Parathyroid adenoma (tissue), 2 donors: ENCODE data around the gene CD151.

ENCODE experiments used
- H2AFZ ChIP-seq: fragments of 300-600 bp; sonication (generic); one replicate; pipeline ENCODE4 v1.7.0; 2017; ENCODE audit warnings: antibody characterized with exemption, mild to moderate bottlenecking
- H3K27ac ChIP-seq: fragments of 300-600 bp; sonication (generic); one replicate; pipeline ENCODE4 v1.7.0; 2017
- H3K27me3 ChIP-seq: fragments of 300-600 bp; sonication (generic); one replicate; pipeline ENCODE4 v1.7.0; 2017; ENCODE audit warnings: low read length; ENCODE audit not compliant: control insufficient read depth, insufficient read depth
- H3K36me3 ChIP-seq: fragments of 300-600 bp; sonication (generic); one replicate; pipeline ENCODE4 v1.7.0; 2017; ENCODE audit warnings: low read length; ENCODE audit not compliant: control insufficient read depth, insufficient read depth
- H3K4me1 ChIP-seq: fragments of 300-600 bp; sonication (generic); one replicate; pipeline ENCODE4 v1.7.0; 2017; ENCODE audit warnings: control low read depth
- H3K4me2 ChIP-seq: fragments of 300-600 bp; sonication (generic); one replicate; pipeline ENCODE4 v1.7.0; 2017; ENCODE audit warnings: low read length
- H3K4me3 ChIP-seq: fragments of 300-600 bp; sonication (generic); one replicate; pipeline ENCODE4 v1.7.0; 2017; ENCODE audit warnings: low read depth, low read length
- H3K79me2 ChIP-seq: fragments of 300-600 bp; sonication (generic); one replicate; pipeline ENCODE4 v1.7.0; 2017; ENCODE audit warnings: control low read depth
- H3K9ac ChIP-seq: fragments of 300-600 bp; sonication (generic); one replicate; pipeline ENCODE4 v1.7.0; 2017; ENCODE audit warnings: mild to moderate bottlenecking
- H3K9me3 ChIP-seq: fragments of 300-600 bp; sonication (generic); one replicate; pipeline ENCODE4 v1.7.0; 2017; ENCODE audit warnings: low read length; ENCODE audit not compliant: control insufficient read depth
- CTCF ChIP-seq: fragments of 300-600 bp; sonication (generic); IDR thresholded peaks from one replicate; pipeline ENCODE4 v1.7.0; 2017; ENCODE audit warnings: antibody characterized with exemption, mild to moderate bottlenecking
- donor health status: primary hyperparathyroidism.

CD151 gene

GRCh38 chr11:831961-832528 is 707 bp upstream of the CD151 start:
- Histone ChIP-seq H3K4me3 (peak overlapping the region; percentile 20), H3K27ac (no peak overlapping the region), H3K9me3 (no peaks in the 10 kb centered on the region), H2AFZ (peak overlapping the region; percentile 68), H3K4me2 (peak overlapping the region; percentile 21), H3K36me3 (no peaks in the 10 kb centered on the region), H3K79me2 (no peaks in the 10 kb centered on the region), H3K27me3 (no peaks in the 10 kb centered on the region), H3K9ac (no peak overlapping the region), H3K4me1 (peaks cover 2% of the 10 kb centered on the region)
- no peak for TF ChIP-seq CTCF

DNA sequence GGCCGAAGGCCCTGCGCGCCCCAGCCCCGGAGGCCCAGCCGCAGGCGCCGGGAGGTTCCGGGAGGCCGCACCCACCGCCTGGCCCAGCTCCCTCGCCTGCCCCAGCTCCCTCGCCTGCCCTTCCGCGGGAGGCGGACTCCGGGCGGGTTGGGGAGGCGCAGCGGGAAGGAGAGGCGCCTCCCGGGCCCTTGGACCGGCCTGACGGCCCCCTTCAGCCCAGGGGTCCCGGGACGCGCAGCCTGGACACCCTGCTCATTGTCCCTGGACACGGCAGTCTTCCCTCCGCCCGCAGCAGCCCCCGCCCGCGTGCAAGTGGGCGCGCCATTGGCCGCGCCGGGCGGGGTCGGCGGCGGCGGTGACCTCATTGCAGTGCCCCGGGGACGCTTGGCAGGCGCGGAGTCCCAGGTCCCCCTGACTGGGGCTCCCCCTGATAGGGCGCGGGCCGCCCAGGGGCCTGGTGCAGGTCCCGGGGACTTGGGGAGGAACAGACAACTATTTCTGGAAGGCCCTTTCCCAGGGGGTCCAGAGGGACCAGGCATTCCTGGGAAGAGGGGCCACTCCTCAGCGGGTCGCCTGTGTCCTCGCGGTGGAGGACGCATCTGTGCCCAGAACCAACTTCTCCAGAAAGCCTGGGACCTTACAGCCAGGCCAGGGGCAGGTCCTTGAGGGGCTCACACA is 501 bp downstream of the CD151 start:
- H3K4me1 ChIP-seq: peaks cover 2% of the 10 kb centered on the region
- peak overlapping the region; percentile 45 for H2AFZ ChIP-seq
- TF ChIP-seq CTCF: no peak
- peak overlapping the region; percentile 54 for H3K4me3 ChIP-seq
- no peaks in the 10 kb centered on the region for H3K9me3 ChIP-seq
- no peak overlapping the region for H3K9ac ChIP-seq
- H3K27me3 ChIP-seq: no peaks in the 10 kb centered on the region
- no peaks in the 10 kb centered on the region for H3K79me2 ChIP-seq
- peak overlapping the region; percentile 67 for H3K4me2 ChIP-seq
- no peak overlapping the region for H3K27ac ChIP-seq
- H3K36me3 ChIP-seq: no peaks in the 10 kb centered on the region

GRCh38 chr11:833849-834311 is 1.1 kb downstream of the CD151 start:
- no peak for TF ChIP-seq CTCF
- Histone ChIP-seq H3K27me3 (no peaks in the 10 kb centered on the region), H3K79me2 (no peaks in the 10 kb centered on the region), H3K36me3 (no peaks in the 10 kb centered on the region), H3K4me3 (peak overlapping the region; percentile 54), H3K9me3 (no peaks in the 10 kb centered on the region), H3K4me2 (peak overlapping the region; percentile 67), H3K4me1 (peaks cover 2% of the 10 kb centered on the region), H3K9ac (no peak overlapping the region), H2AFZ (no peak overlapping the region), H3K27ac (no peak overlapping the region)

DNA sequence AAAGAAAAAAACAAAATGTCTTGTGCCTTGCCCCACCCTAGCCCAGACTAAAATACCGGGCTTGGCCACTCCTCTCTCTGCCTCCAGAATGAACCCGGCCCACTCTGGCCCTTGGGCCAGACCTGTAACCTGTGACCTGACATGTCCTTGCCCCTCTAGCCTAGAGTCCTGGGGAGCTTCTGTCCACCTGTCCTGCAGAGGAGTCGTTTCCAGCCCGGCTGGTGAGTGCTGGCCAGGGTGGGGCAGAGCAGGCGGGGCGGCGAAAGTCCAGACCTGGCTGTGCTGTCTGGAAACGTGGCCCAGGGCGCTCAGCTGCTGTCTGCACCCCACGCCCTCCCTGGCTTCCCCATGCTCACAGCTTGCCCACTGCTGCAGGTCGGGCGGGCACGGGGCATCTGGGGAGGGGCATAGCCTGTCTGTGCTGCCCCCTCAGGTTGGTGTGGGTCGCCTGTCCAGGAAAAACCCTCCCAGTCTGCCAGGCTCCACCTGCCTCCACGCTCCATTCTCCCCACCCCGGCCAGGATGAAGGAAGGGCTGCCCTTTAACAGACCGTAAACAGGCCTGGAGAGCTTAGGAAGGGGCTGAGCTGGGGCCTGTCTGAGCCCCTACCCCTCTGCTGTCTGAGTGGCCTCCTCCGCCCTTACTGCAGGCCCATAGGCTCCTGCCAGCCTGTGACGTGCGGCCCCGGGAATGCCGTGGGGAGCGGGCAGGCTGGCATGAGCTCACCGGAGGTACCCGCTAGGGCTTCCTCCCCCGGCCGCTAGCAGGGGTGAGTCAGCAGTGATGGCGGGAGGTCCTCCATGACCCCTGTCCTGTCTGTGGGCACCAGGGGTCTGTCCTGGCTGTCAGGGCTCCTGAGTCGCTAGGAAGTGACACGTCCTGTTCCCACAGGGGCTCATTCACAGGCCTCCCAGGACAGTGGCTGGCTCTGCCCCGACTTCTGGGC is 1.9 kb downstream of the CD151 start:
- no peak overlapping the region for H3K27ac ChIP-seq
- no peaks in the 10 kb centered on the region for H3K27me3 ChIP-seq

More for the DNA sequence above, 1.9 kb downstream of the CD151 start:
- peak overlapping the region; percentile 22 for H3K4me3 ChIP-seq
- H3K79me2 ChIP-seq: no peaks in the 10 kb centered on the region
- TF ChIP-seq CTCF: no peak
- H3K9me3 ChIP-seq: no peaks in the 10 kb centered on the region
- no peaks in the 10 kb centered on the region for H3K36me3 ChIP-seq
- H3K4me1 ChIP-seq: peaks cover 2% of the 10 kb centered on the region
- H3K9ac ChIP-seq: no peak overlapping the region
- no peak overlapping the region for H2AFZ ChIP-seq
- H3K4me2 ChIP-seq: peak overlapping the region; percentile 47
